Liver (tissue), 9 donors: ENCODE results near the gene HTD2. TPM values are rescaled to one million over a fixed set of nuclear protein-coding genes. Genes with fewer than 3 reads are reported as not detected.
A peak's percentile ranks its signal among the peaks of the same experiment; 100 is the strongest.

Experiments used
- DNase-seq: peaks from one replicate; pipeline ENCODE4 v3.0.0-alpha.2; 2017; ENCODE audit warnings: low spot score
- H3K27ac ChIP-seq, 2 donors: one replicate each; pipeline ENCODE4 v1.7.0; 2013; ENCODE audit warnings: inconsistent platforms in 2 of 2, low read length in 2 of 2, control low read depth in 1 of 2, low read depth in 1 of 2, mild to moderate bottlenecking in 1 of 2
- H3K27me3 ChIP-seq, 4 donors: one replicate each; pipeline versions ENCODE4 v1.6.1 to v1.7.0; 2013; ENCODE audit warnings: low read length in 3 of 4, inconsistent platforms in 1 of 4, mild to moderate bottlenecking in 1 of 4, moderate library complexity in 1 of 4; ENCODE audit not compliant: control insufficient read depth in 4 of 4, insufficient read depth in 4 of 4
- H3K36me3 ChIP-seq, 4 donors: one replicate each; pipeline versions ENCODE4 v1.6.1 to v1.7.0; 2013; ENCODE audit warnings: low read length in 3 of 4, mild to moderate bottlenecking in 3 of 4, low read depth in 1 of 4, moderate library complexity in 1 of 4; ENCODE audit not compliant: control insufficient read depth in 4 of 4, insufficient read depth in 3 of 4
- H3K4me1 ChIP-seq, 4 donors: one replicate each; pipeline versions ENCODE4 v1.6.1 to v1.7.0; 2013; ENCODE audit warnings: low read length in 3 of 4, mild to moderate bottlenecking in 3 of 4, moderate library complexity in 1 of 4; ENCODE audit not compliant: control insufficient read depth in 4 of 4, insufficient read depth in 4 of 4
- H3K4me3 ChIP-seq, 3 donors: one replicate each; pipeline versions ENCODE4 v1.6.1 to v1.7.0; 2013; ENCODE audit warnings: low read length in 3 of 3, control low read depth in 1 of 3, low read depth in 1 of 3, mild to moderate bottlenecking in 1 of 3
- H3K9ac ChIP-seq, 2 donors: one replicate each; pipeline ENCODE4 v1.7.0; 2013; ENCODE audit warnings: low read length in 2 of 2, mild to moderate bottlenecking in 2 of 2, moderate library complexity in 2 of 2, control low read depth in 1 of 2, low read depth in 1 of 2
- H3K9me3 ChIP-seq, 4 donors: one replicate each; pipeline versions ENCODE4 v1.6.1 to v1.7.0; 2013; ENCODE audit warnings: low read length in 3 of 4; ENCODE audit not compliant: control insufficient read depth in 4 of 4
- CTCF ChIP-seq: fragments of 150-350 bp; IDR thresholded peaks from 2 replicates; pipeline ENCODE4 v1.5.1; 2017; ENCODE audit warnings: improper control_type of control experiment, low read depth, low read length; ENCODE audit not compliant: missing input control
- EGR1 ChIP-seq, 2 donors: IDR thresholded peaks; 2 replicates each; pipeline ENCODE4 v1.6.1; 2016 to 2018; ENCODE audit warnings: antibody characterized with exemption in 2 of 2, low read depth in 2 of 2
- FOXA1 ChIP-seq: IDR thresholded peaks from 2 replicates; pipeline ENCODE4 v1.6.1; 2016; ENCODE audit warnings: antibody characterized with exemption
- FOXA2 ChIP-seq: IDR thresholded peaks from 2 replicates; pipeline ENCODE4 v1.6.1; 2016; ENCODE audit warnings: antibody characterized with exemption
- GABPA ChIP-seq, 2 donors: IDR thresholded peaks in 1 of 2; conservative IDR thresholded peaks in 1 of 2; 2 replicates each; pipeline ENCODE4 v1.6.1; 2016; ENCODE audit warnings: antibody characterized with exemption in 2 of 2, mild to moderate bottlenecking in 1 of 2, moderate library complexity in 1 of 2
- HNF4A ChIP-seq, 2 donors: conservative IDR thresholded peaks; 2 replicates each; pipeline ENCODE4 v1.6.1; 2016; ENCODE audit warnings: antibody characterized with exemption in 2 of 2, mild to moderate bottlenecking in 2 of 2
- HNF4G ChIP-seq: IDR thresholded peaks from 2 replicates; pipeline ENCODE4 v1.6.1; 2016; ENCODE audit warnings: antibody characterized with exemption
- JUND ChIP-seq, 2 donors: IDR thresholded peaks; 2 replicates each; pipeline ENCODE4 v1.6.1; 2016; ENCODE audit warnings: antibody characterized with exemption in 2 of 2
- MAX ChIP-seq: IDR thresholded peaks from 2 replicates; pipeline ENCODE4 v1.6.1; 2016; ENCODE audit warnings: antibody characterized with exemption
- RAD21 ChIP-seq, 2 donors: IDR thresholded peaks; 2 replicates each; pipeline ENCODE4 v1.6.1; 2016; ENCODE audit warnings: antibody characterized with exemption in 2 of 2, mild to moderate bottlenecking in 2 of 2
- RXRA ChIP-seq, 2 donors: IDR thresholded peaks; 2 replicates each; pipeline ENCODE4 v1.6.1; 2017 to 2018; ENCODE audit warnings: antibody characterized with exemption in 2 of 2, mild to moderate bottlenecking in 1 of 2
- SP1 ChIP-seq: IDR thresholded peaks from 2 replicates; pipeline ENCODE4 v1.6.1; 2018; ENCODE audit warnings: antibody characterized with exemption, mild to moderate bottlenecking
- YY1 ChIP-seq: IDR thresholded peaks from 2 replicates; pipeline ENCODE4 v1.6.1; 2016; ENCODE audit warnings: antibody characterized with exemption, mild to moderate bottlenecking
- ZBTB33 ChIP-seq: IDR thresholded peaks from 2 replicates; pipeline ENCODE4 v1.6.1; 2016; ENCODE audit warnings: antibody characterized with exemption
- WGBS: extraction: QIAGEN DNeasy Blood & Tissue Kit; methylation state at CpG from one replicate; pipeline ENCODE4 v1.1.7; 2013; 5-methylcytosine and 5-hydroxymethylcytosine counted together
- polyA plus RNA-seq, 2 donors: library from polyadenylated mRNA; stranded (reverse) in 1 of 2; unstranded in 1 of 2; fragments of 200-250 nt in 1 of 2; fragments of >200 nt in 1 of 2; fragmentation: Nextera tagmentation in 1 of 2; extraction: Ambion mirVana in 1 of 2; gene quantifications; one replicate each; pipeline versions ENCODE4 v1.2.1 to v1.2.3, GENCODE V29; 2013 to 2015
- total RNA-seq, 2 donors: library from RNA; depleted of rRNA; stranded (reverse); fragments of >200 nt; gene quantifications; one replicate each; pipeline ENCODE4 v1.2.3, GENCODE V29; 2014
- donor health status: healthy.
- donor health status: healthy.
- donor health status: healthy.
- donor health status: healthy.
- donor health status: healthy.

The HTD2 gene
- total and polyA plus RNA-seq, 4 donors, result 6.6 to 14.8 (median 11.0) TPM

GRCh38 chr3:58341376-58341775, 35.1 kb downstream of the HTD2 start (continued):
- TF ChIP-seq MAX, result no peak
- no peak for TF ChIP-seq YY1
- no peak for TF ChIP-seq SP1

- WGBS, result 24% methylated on average over 5 of the region's 5 CpGs
- Histone ChIP-seq H3K27ac (peak overlapping the region in 1 of 2 donors; percentile 35), H3K4me1 (peaks cover 0 to 9% (median 4%) of the 10 kb centered on the region in 4 donors), H3K36me3 (peaks cover 0 to 3% (median 0%) of the 10 kb centered on the region in 4 donors), H3K9me3 (no peaks in the 10 kb centered on the region), H3K4me3 (no peak overlapping the region), H3K27me3 (no peaks in the 10 kb centered on the region), H3K9ac (no peak overlapping the region)
- no peak for DNase-seq
- TF ChIP-seq HNF4A (conservative IDR thresholded peaks at IDR 0.05) (peak; percentile 59 to 74), HNF4G (no peak), RXRA (IDR thresholded peaks at IDR 0.05) (peak; percentile 56), JUND (IDR thresholded peaks at IDR 0.05) (no peak)
These were observed 36.4 kb downstream of the HTD2 start for GRCh38 chr3:58342676-58343075.

GRCh38 chr3:58345457-58345856, 39.1 kb downstream of the HTD2 start:
- H3K4me1 ChIP-seq, result peaks cover 0 to 9% (median 4%) of the 10 kb centered on the region in 4 donors

GRCh38 chr3:58346368-58346767, 40.0 kb downstream of the HTD2 start:
- DNase-seq, result no peak
- Histone ChIP-seq H3K9ac (no peak overlapping the region), H3K27me3 (no peaks in the 10 kb centered on the region), H3K4me3 (no peak overlapping the region), H3K4me1 (peaks cover 0 to 9% (median 4%) of the 10 kb centered on the region in 4 donors), H3K9me3 (no peaks in the 10 kb centered on the region), H3K36me3 (no peaks in the 10 kb centered on the region), H3K27ac (no peak overlapping the region)
- WGBS, result 74% methylated on average over 2 of the region's 2 CpGs
- TF ChIP-seq JUND (IDR thresholded peaks at IDR 0.05), result no peak
- no peak for TF ChIP-seq CTCF
- no peak for TF ChIP-seq RAD21 (IDR thresholded peaks at IDR 0.05)
- TF ChIP-seq EGR1 (IDR thresholded peaks at IDR 0.05; ENCODE audit: low read depth in 2 of 2), result no peak

More at GRCh38 chr3:58345457-58345856, 39.1 kb downstream of the HTD2 start:
- Histone ChIP-seq H3K4me3 (no peak overlapping the region), H3K36me3 (peaks cover 0 to 3% (median 0%) of the 10 kb centered on the region in 4 donors), H3K9me3 (no peaks in the 10 kb centered on the region), H3K27ac (no peak overlapping the region), H3K9ac (no peak overlapping the region), H3K27me3 (no peaks in the 10 kb centered on the region)
- 98% methylated on average over 4 of the region's 4 CpGs for WGBS
- no peak for DNase-seq
- no peak for TF ChIP-seq HNF4G
- TF ChIP-seq FOXA1, result no peak
- no peak for TF ChIP-seq EGR1 (IDR thresholded peaks at IDR 0.05; ENCODE audit: low read depth in 2 of 2)
- no peak for TF ChIP-seq RXRA (IDR thresholded peaks at IDR 0.05)
- no peak for TF ChIP-seq GABPA (IDR thresholded peaks at IDR 0.05 in 1 of 2, conservative IDR thresholded peaks at IDR 0.05 in 1 of 2)
- no peak for TF ChIP-seq FOXA2
- no peak for TF ChIP-seq MAX
- no peak for TF ChIP-seq YY1
- no peak for TF ChIP-seq HNF4A (conservative IDR thresholded peaks at IDR 0.05)
- TF ChIP-seq ZBTB33, result no peak
- TF ChIP-seq SP1, result no peak
